Sigmoid colon (tissue), 7 donors: Measurements from ENCODE around the gene ENDOU. TPM values are rescaled to one million over a fixed set of nuclear protein-coding genes. Genes with fewer than 3 reads are reported as not detected.

Experiments
- DNase-seq: peaks from one replicate; pipeline ENCODE4 v3.0.0-alpha.2; 2019
- H3K27ac ChIP-seq, 4 donors: fragments of 200-600 bp; sonication (generic); one replicate each; pipeline ENCODE4 v1.5.1; 2016 to 2019; ENCODE audit warnings: mild to moderate bottlenecking in 1 of 4
- H3K27me3 ChIP-seq, 3 donors: fragments of 200-600 bp; sonication (generic); one replicate each; pipeline ENCODE4 v1.5.1; 2019; ENCODE audit warnings: mild to moderate bottlenecking in 1 of 3
- H3K36me3 ChIP-seq, 4 donors: fragments of 200-600 bp; sonication (generic); one replicate each; pipeline ENCODE4 v1.5.1; 2016 to 2019
- H3K4me1 ChIP-seq, 4 donors: fragments of 200-600 bp; sonication (generic); one replicate each; pipeline ENCODE4 v1.5.1; 2017 to 2019
- H3K4me3 ChIP-seq, 4 donors: fragments of 200-600 bp; sonication (generic); one replicate each; pipeline ENCODE4 v1.5.1; 2017 to 2019; ENCODE audit warnings: mild to moderate bottlenecking in 2 of 4, moderate library complexity in 1 of 4
- H3K9me3 ChIP-seq, 4 donors: fragments of 200-600 bp in 3 of 4; sonication (generic) in 3 of 4; one replicate each; pipeline versions ENCODE4 v1.5.1 to v1.6.1; 2013 to 2019
- EP300 ChIP-seq, 4 donors: sonication (generic); formaldehyde crosslinking; IDR thresholded peaks; one replicate each; pipeline ENCODE4 v1.6.1; 2017; ENCODE audit warnings: antibody characterized with exemption in 4 of 4
- POLR2A ChIP-seq, 2 donors: fragments of 450-650 bp; IDR thresholded peaks; one replicate each; pipeline ENCODE4 v1.6.1; 2016; ENCODE audit warnings: antibody characterized with exemption in 2 of 2, mild to moderate bottlenecking in 2 of 2, moderate library complexity in 2 of 2
- POLR2AphosphoS5 ChIP-seq, 4 donors: sonication (generic); formaldehyde crosslinking; IDR thresholded peaks; one replicate each; pipeline ENCODE4 v1.6.1; 2017; ENCODE audit warnings: antibody characterized with exemption in 4 of 4
- WGBS, 2 donors: extraction: QIAGEN DNeasy Blood & Tissue Kit; methylation state at CpG; one replicate each; pipeline ENCODE4 v1.1.7; 2013; 5-methylcytosine and 5-hydroxymethylcytosine counted together
- intact Hi-C: fragments of 100-400 bp; cut with DNase I; formaldehyde crosslinking; loops from one replicate; pipeline ENCODE4 v1.15.1; 2023
- polyA plus RNA-seq, 3 donors: library from polyadenylated mRNA; stranded (reverse); fragments of 200-250 nt; gene quantifications; one replicate each; pipeline ENCODE4 v1.2.3, GENCODE V29; 2013
- total RNA-seq, 4 donors: library from RNA; depleted of rRNA; stranded (reverse); fragments of >200 nt; gene quantifications; one replicate each; pipeline ENCODE4 v1.1.0, GENCODE V29; 2016
- TF ChIP-seq, protein P1 (sequence below), 4 experiments: fragments of 450-650 bp in 3 of 4; fragments of 200-600 bp in 1 of 4; IDR thresholded peaks; one replicate each; pipeline ENCODE4 v1.5.1; 2016 to 2019; ENCODE audit warnings: antibody characterized with exemption in 4 of 4, mild to moderate bottlenecking in 3 of 4, moderate library complexity in 2 of 4
- donor health status: healthy with polysubstance abuse.
- donor health status: Bipolar disorder and iron deficiency.
- donor health status: healthy.

Gene ENDOU
- total and polyA plus RNA-seq, 7 donors, result 0.25 to 1.6 (median 0.43) TPM; not detected in 3

DNA sequence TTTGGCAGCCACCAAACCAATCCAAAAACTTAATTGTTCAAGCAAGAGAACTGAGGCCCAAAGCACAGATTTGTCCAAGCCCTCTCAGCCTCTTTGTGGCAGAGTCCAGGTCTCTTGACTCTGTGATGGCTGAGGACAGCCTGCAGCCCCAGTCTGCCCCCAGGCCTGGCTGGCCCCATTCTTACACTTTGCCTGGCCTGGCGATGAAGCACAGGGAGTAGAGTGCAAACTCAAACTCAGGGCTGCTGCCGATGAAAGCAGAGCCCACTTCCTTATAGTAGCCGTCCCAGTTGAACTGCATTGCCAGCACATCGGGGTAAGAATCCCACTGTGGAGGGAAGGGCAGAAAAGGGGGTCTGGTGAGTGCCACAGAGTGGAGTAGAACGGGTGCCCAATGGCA, 13.8 kb downstream of the ENDOU start:
- H3K27ac ChIP-seq, result no peak overlapping the region
- TF ChIP-seq POLR2A (IDR thresholded peaks at IDR 0.05) (no peak), POLR2AphosphoS5 (IDR thresholded peaks at IDR 0.05) (no peak), EP300 (IDR thresholded peaks at IDR 0.05) (no peak)
- TF ChIP-seq, protein P1, sequence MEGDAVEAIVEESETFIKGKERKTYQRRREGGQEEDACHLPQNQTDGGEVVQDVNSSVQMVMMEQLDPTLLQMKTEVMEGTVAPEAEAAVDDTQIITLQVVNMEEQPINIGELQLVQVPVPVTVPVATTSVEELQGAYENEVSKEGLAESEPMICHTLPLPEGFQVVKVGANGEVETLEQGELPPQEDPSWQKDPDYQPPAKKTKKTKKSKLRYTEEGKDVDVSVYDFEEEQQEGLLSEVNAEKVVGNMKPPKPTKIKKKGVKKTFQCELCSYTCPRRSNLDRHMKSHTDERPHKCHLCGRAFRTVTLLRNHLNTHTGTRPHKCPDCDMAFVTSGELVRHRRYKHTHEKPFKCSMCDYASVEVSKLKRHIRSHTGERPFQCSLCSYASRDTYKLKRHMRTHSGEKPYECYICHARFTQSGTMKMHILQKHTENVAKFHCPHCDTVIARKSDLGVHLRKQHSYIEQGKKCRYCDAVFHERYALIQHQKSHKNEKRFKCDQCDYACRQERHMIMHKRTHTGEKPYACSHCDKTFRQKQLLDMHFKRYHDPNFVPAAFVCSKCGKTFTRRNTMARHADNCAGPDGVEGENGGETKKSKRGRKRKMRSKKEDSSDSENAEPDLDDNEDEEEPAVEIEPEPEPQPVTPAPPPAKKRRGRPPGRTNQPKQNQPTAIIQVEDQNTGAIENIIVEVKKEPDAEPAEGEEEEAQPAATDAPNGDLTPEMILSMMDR (IDR thresholded peaks at IDR 0.05), result no peak
- WGBS, 2 donors, result 90 to 94% methylated on average over 5 of the region's 5 CpGs
- no peaks in the 10 kb centered on the region for H3K36me3 ChIP-seq
- H3K9me3 ChIP-seq, result no peaks in the 10 kb centered on the region
- intact Hi-C loops, result no loop called here
- peaks cover 0 to 34% (median 21%) of the 10 kb centered on the region in 4 donors for H3K4me1 ChIP-seq
- H3K27me3 ChIP-seq, result no peaks in the 10 kb centered on the region
- DNase-seq, result no peak
- H3K4me3 ChIP-seq, result no peak overlapping the region

DNA sequence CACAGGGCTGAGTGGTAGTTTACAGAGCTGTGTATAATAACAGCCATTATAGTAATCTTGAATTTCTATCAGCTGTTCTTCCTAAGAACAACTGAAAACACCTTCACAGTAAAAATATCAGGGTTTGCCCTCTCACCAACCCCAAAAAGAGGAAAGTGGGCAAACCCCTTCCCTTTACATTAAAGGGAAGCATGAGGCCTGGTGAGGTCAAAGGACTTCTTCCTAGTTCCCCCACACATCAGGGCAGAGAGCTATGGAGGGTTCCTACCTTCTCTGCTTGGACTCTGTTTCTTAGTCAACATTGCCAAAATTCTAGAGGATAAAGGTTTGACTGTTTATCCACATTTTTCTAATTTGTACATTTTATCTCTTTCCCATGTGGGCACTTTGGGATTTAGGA, 15.0 kb downstream of the ENDOU start:
- H3K9me3 ChIP-seq, result no peaks in the 10 kb centered on the region
- TF ChIP-seq POLR2AphosphoS5 (IDR thresholded peaks at IDR 0.05), result no peak
- TF ChIP-seq, protein P1 (IDR thresholded peaks at IDR 0.05), result no peak
- no peak for TF ChIP-seq EP300 (IDR thresholded peaks at IDR 0.05)
- no peak for TF ChIP-seq POLR2A (IDR thresholded peaks at IDR 0.05)
- H3K4me1 ChIP-seq, result peaks cover 0 to 22% (median 10%) of the 10 kb centered on the region in 4 donors
- no peaks in the 10 kb centered on the region for H3K27me3 ChIP-seq
- H3K27ac ChIP-seq, result no peak overlapping the region
- DNase-seq, result no peak
- H3K36me3 ChIP-seq, result no peaks in the 10 kb centered on the region
- no peak overlapping the region for H3K4me3 ChIP-seq
- intact Hi-C loops, result no loop called here

DNA sequence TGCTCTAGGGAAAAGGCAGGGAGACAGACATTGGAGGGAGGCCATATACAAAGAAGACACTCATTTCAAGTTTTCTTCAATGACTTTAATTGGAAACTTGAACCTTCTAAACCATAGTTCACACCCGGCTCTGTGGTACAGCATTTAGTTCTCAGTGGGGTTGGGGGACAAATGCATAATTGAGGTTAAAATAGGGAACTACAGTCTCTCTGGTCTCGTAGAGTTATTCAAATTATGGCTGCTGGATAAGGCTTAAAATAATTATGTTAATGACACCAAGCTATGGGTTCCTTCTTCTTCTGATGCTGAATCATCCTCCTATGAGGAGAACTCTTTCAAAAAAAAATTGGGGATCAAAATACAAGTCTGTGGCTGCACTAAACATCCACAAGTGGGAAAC, 15.6 kb downstream of the ENDOU start:
- no peak overlapping the region for H3K27ac ChIP-seq
- DNase-seq, result no peak
- H3K27me3 ChIP-seq, result no peaks in the 10 kb centered on the region
- H3K9me3 ChIP-seq, result no peaks in the 10 kb centered on the region
- TF ChIP-seq POLR2AphosphoS5 (IDR thresholded peaks at IDR 0.05) (no peak), EP300 (IDR thresholded peaks at IDR 0.05) (no peak)
- TF ChIP-seq, protein P1 (IDR thresholded peaks at IDR 0.05), result no peak
- intact Hi-C loops, result no loop called here
- H3K4me1 ChIP-seq, result peaks cover 0 to 20% (median 10%) of the 10 kb centered on the region in 4 donors
- H3K4me3 ChIP-seq, result no peak overlapping the region
- 65 to 89% methylated on average over 2 of the region's 2 CpGs for WGBS, 2 donors
- no peaks in the 10 kb centered on the region for H3K36me3 ChIP-seq

DNA sequence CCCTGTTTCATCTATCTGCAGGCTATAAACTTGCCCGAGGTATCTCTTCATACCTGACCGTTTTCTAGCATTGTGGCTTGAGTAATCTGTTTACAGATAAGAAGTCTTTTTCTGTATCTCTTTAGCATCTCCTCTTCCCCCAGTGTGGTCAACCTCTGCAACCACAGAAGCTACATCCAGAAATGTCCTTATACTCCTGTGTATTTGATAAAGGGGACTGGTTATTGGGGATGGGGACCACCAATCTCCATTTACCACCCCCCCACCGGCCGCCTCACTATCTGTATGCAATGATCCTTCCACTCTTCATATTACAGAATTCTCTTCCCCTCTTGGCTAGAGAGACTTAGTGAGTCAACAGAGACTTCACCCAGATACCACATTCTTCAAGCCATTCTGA, 16.1 kb downstream of the ENDOU start:
- H3K27me3 ChIP-seq, result no peaks in the 10 kb centered on the region
- no peak for DNase-seq
- intact Hi-C loops, result no loop called here
- H3K36me3 ChIP-seq, result no peaks in the 10 kb centered on the region
- no peak overlapping the region for H3K27ac ChIP-seq
- H3K9me3 ChIP-seq, result no peaks in the 10 kb centered on the region
- TF ChIP-seq POLR2AphosphoS5 (IDR thresholded peaks at IDR 0.05) (no peak), EP300 (IDR thresholded peaks at IDR 0.05) (no peak)
- 77 to 87% methylated on average over 4 of the region's 4 CpGs for WGBS, 2 donors
- no peak overlapping the region for H3K4me3 ChIP-seq
- H3K4me1 ChIP-seq, result peaks cover 0 to 20% (median 10%) of the 10 kb centered on the region in 4 donors

DNA sequence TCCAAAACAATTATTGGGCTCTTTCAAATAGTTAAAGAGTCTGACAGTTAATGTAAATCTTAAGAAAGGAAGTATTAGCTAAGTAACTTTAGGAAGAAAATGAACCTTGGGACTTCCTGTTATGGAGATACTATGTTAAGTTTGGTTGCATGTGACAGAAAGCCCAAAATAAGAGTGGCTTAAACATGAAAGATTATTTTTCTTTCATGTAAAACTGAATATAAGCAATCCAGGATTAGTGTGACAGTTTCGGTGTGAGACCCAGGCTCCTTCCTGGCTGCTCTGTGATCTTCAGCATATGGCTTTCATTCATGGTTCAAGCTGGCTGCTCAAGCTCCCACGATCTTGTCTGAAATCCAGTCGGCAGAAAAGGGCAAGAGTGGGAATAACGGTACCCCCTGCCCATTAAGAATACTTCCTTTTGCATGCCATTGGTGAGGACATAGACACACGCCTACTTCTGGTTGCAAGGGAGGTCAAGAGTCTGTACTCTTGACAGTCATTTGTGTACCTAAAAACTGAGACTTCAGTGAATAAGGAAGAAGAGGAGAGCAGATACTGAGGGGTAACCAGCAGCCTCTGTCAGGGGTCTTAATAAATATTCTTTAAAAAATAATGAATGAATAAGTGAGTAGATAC, 17.3 kb downstream of the ENDOU start:
- H3K4me1 ChIP-seq, result peaks cover 0 to 31% (median 13%) of the 10 kb centered on the region in 4 donors
- no peak overlapping the region for H3K27ac ChIP-seq
- no peak for DNase-seq
- no peak for TF ChIP-seq POLR2A (IDR thresholded peaks at IDR 0.05)
- WGBS, 2 donors, result 48 to 58% methylated on average over 5 of the region's 5 CpGs
- H3K4me3 ChIP-seq, result no peak overlapping the region
- H3K36me3 ChIP-seq, result no peaks in the 10 kb centered on the region
- intact Hi-C loops, result no loop called here
- H3K27me3 ChIP-seq, result no peaks in the 10 kb centered on the region
- H3K9me3 ChIP-seq, result no peaks in the 10 kb centered on the region

DNA sequence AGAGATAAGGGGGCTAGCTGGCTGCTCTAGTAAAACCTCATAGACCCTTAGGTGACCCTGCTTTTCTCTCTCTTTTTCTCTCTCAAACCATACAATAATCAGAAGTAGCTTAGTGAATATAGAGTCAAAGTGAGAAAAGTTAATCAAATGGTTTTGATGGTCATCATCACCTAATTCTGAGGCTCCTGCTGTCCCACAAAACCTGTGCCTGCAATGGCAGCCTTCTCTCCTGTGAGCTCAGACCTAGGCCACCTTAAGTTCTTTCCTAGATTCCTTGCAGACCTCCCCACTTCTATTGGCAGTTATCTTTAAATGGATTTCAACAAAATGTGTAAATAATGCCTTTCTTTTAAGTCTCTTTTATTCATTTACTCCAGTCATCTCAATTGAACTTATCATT, 17.9 kb downstream of the ENDOU start:
- intact Hi-C loops, result no loop called here
- Histone ChIP-seq H3K4me3 (no peak overlapping the region), H3K27me3 (no peaks in the 10 kb centered on the region), H3K27ac (no peak overlapping the region), H3K4me1 (peaks cover 0 to 31% (median 13%) of the 10 kb centered on the region in 4 donors), H3K36me3 (no peaks in the 10 kb centered on the region), H3K9me3 (no peaks in the 10 kb centered on the region)
- TF ChIP-seq POLR2AphosphoS5 (IDR thresholded peaks at IDR 0.05) (no peak), EP300 (IDR thresholded peaks at IDR 0.05) (no peak), POLR2A (IDR thresholded peaks at IDR 0.05) (no peak)
- TF ChIP-seq, protein P1 (IDR thresholded peaks at IDR 0.05), result no peak
- DNase-seq, result no peak
